HG02610 (cell line): ENCODE data around the gene MSRB1.

ENCODE experiments used
- ATAC-seq: cut with Tn5 transposase; IDR thresholded peaks from one replicate; pipeline ENCODE4 v1.9.1; 2021; ENCODE audit warnings: mild to moderate bottlenecking, moderate library complexity; ENCODE audit not compliant: unreplicated experiment

MSRB1 gene

DNA sequence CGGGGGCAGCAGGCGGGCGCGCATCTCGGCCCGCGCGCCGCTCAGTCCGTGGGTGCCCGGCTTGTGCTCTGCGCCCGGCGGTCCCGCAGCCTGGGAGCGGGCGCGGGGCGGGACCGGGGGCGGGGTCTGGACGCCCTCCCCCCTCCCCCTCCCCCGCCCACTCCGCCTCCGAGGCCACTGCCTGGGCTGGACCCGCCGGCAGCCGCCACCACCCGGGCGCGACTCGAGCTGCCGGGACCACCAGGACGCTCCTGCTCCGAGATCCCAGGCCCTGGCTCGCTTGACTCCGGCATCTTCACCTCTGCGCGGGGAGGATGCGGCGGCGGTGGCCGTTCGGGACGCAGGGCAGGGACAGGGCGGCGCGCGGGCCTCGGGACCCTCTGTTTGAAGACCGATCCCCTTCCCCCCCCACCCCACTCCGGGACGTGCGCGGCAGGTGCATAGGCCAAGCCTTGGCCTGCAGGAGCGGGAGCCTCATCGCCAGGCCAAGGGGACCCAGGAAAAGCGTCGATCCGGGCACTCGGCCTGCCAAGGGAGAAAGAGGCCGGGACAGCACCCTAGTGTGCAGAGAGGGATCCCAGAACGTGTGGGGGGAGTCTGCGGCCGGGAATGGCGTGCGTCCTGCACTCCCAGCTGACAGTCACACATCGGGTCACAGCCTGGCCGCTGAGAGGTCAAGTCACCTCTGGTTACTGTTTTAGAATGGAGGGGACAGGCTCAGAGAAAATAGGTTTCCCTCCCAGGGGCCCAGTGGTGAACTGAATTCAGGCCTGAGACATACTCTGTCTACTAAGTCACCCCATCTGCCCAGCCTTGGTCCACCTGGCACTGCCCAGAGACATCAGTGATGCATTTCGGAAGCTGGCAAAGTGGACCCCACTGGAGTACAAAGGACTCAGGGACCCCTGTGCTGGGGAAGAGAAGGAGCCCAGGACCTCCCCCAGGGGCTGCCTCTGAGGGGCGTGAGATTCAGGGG, 24.4 kb downstream of the MSRB1 start, which contains the start of gene HS3ST6:
Gene HS3ST6, minus strand, starts transcription at position 65 of the 976 bp plus-strand sequence. CDS start 92 bp downstream, outside the sequence.
- ATAC-seq = no peak

DNA sequence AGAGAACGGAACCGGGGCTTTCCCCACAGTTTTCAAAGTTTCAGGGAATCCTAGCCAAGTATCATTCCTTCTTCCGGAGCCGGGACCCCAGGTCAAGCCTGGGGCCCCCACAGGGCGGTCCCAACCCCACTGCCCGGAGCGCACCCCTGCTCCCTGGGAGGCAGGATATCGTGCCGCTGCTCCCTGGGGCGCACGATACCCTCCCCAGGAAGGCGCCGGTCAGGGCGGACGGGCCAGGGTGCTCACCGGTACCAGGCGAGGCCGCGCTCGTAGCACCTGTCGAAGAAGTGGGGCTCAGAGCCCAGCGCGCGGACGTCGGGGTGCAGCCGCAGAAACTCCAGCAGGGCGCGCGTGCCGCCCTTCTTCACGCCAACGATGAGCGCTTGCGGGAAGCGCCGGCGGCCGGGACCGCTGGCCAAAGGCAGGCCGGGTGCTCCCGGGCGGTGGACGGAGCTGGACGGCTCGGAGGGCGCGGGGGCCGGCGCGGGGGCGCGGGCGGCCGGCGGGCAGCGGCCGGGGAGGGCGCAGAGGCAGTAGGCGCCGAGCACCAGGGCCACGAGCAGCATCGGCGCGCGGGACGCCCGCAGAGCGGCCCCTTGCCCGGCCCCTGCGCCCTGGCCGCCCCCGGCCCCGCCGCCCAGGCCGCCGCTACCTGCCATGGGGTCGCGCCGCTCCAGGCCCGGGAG, 25.2 kb downstream of the MSRB1 start:
- ATAC-seq = no peak

DNA sequence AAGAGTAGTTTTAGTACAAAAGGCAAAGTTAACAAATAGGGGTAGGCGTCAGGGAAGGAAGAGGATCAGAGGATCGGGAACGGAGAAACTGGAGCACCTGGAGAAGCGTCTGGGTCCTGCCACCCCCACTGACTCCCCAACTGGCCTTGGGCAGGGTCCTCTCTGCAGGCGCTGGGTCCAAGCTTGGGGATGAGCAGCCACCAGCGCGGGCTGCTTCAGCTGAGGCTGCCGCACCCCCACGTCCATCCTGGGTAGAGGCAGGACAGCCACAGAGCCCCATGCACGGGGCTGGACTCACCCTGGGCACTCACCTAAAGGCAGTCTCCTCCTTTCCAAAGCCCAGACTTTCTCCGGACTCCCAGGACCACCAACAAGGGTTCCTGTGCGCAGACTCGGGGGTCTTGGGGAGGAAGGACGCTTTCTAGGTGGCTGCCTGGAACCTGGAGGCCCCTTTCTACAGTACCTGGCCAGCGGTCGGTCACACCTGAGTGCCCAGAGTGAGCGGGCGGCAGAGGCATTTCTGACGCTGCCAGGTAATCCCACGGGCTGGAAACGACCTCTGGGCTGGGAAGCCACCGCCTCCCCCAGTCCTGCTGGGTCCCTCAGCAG, 25.8 kb downstream of the MSRB1 start:
- ATAC-seq = no peak

DNA sequence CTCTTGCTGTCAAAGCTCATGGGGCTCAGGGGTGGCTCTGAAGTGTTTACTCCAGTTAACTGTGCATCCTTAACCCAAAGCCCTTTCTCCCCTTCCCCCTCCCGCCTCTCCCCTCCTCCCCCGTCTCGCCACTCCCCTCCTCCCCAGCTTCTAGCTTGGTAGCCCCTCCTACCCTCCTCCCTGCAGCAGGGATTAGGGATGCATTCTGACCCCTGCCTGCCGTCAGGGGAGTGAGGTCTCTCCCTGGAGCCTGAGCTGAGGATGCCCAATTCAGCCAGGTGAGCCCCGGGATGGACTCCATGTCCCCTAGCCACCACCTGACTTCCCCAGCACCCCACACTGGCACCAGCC, 26.4 kb downstream of the MSRB1 start:
- no peak for ATAC-seq

DNA sequence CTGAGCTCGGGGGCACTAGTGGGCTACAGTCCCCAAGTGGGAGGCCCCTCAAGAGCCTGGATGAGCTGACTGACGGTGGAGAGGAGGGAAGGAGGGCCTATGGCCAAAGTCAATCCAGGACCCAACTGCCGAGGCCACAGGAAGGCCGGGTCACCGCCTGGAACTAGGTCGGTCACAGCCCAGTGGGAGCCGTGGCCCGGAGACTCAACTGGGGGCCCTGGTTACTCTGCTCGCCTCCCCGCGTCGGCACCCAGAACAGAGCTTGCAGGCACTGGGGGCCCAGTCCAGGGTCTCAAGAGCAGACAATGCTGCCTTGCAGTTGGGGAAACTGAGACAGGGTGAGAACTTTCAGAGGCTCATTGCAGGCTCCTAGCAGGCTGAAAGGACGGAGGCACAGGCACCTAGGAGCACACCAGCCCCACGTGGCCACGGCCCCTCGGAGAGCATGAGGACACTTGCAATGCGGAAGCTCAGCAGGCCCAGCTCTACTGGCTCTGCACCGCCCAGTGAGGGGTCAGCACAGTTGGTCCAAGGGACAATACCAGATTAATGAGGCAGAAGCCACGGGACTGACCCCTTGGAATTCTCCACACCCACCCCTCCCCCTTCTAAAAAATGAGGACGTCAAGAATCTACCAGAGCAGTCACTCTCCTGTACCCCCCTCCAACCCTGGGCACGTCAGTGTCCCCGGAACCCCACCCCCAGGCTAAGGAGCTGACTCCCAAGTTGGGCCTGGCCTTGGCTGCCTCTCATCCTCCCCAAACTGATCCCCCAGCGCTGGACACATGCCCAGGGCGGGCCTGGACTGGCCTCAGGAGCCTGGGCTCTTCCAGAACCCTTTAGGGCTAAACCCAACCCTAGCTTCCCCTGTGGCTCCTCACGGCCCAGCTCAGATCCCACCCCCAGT, 27.0 kb downstream of the MSRB1 start:
- ATAC-seq = no peak

DNA sequence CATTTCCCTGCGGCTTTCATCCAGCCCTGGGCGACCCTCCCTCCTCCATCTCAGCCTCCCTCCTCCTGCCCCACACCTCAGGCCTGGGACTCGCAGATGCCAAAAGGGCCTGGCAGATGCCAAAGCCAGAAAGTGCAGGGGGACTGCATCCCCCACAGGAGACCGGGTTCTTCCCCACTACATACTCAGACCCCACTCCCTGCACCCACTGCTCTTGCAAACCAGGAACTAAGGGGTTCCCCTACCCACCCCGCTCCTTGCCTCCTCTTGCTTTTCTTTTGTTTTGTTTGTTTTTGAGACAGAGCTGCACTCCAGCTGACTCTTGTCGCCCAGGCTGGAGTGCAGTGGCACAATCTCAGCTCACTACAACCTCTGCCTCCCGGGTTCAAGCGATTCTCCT, 28.0 kb downstream of the MSRB1 start:
- ATAC-seq = no peak

DNA sequence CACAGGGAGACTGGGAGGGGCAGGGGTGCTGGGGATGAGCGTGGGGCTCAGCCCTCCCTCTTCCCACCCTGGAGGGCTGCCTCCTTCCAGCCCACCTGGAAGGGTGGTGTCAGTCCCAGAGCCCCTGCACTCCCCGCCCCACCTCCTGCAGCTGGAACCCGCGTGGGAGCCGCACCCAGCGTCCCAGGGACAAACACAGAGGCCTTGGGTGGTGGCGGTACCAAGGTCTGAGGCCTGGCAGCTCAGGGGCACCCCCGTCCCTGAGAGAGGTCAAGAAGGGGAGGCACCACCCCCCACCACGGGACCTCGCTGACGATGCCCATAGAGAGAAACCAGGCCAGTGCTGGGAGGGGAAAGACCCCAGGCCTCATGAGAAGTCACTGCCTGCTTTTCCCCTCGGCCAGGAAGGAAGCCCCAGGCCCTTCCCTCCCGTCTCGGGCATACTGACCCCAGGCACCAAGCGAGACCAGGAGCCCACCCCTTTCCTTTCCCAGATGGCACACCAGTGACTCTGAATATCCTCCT, 28.9 kb downstream of the MSRB1 start:
- ATAC-seq = no peak

DNA sequence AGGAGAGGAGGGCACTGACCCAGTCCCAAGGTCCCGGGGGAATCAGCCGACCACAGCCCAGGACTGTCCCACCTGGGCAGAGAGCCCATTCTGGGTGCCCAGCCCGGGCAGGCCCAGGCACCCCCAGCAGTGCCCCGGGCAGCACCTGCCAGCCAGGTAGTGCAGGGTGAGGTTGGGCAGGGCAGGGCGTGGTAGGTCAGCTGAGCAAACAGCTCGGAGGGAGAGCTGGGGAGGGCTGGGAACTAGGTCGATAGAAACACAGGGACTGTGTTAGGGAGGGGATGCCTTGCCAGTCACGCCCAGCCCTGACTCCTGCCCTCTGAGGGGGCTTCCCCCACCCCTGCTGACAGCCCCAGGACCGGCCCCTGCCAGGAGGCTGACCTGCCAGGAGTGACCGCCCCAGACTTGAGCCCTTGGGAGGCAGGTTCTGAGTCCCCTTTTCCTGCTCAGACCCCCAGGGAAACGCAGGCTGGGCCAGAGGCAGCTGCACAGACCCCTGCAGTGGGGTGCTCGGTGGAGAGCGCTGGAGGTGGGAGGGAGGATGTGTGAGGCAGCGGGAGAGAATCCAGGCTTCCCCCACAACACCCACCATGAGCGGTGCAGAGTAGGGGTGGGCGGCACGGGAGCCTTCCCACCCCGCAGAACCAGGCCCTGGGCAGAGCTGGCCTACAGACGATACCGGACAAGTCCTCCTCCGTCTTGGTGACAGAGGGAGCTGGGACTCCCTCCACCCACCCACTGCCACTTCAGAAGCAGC, 29.5 kb downstream of the MSRB1 start:
- ATAC-seq = no peak

DNA sequence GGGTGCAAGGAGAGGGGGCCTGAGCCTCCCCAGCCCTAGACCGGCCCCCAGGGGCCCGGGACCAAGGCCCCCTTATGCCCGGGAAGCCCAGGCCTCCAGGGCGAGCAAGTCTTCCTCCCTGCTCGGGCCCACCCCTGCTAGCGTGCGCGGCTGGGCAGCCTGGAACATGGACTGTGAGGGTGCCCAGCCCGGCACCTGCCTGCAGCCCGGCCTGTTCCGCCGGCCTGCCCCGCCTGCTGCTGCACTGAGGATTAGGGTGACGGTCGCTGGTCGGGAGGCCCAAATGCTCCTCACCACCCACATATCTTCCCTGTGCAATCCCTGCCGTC, 30.8 kb downstream of the MSRB1 start:
- no peak for ATAC-seq

DNA sequence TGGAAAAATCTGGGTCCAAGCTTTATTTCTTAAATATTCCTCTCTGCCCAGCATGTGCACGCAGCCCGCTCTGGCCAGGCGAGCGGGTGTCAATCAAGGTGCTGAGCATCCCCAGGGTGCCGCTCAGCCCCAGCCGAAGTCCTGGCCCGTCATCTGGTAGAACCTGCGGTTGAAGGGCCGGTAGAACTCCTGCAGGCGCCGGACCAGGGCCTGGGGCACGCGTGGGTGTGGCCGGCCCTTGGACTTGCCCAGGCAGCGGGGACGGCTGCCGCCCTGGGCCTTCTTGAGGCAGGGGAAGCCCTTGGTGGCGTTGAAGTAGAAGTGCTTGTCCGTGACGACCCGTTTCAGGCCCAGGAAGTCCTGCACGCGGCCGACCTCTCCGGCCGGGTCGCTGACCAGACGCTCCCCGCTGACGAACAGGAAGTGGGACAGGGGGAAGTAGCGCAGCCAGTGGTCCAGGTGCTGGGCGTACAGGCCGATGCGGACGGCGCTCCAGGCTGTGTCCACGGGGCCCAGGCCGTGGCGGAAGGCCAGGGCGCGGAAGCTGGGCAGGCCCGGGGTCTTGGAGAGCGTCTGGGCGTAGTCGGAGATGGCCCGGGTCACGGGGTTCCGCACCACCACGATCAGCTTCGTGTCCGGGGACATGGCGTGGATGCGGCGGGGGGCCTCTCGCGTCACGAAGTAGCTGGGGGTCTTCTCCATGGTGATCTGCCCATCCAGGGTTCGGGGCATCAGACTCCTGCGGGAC, 31.4 kb downstream of the MSRB1 start:
- ATAC-seq = no peak

DNA sequence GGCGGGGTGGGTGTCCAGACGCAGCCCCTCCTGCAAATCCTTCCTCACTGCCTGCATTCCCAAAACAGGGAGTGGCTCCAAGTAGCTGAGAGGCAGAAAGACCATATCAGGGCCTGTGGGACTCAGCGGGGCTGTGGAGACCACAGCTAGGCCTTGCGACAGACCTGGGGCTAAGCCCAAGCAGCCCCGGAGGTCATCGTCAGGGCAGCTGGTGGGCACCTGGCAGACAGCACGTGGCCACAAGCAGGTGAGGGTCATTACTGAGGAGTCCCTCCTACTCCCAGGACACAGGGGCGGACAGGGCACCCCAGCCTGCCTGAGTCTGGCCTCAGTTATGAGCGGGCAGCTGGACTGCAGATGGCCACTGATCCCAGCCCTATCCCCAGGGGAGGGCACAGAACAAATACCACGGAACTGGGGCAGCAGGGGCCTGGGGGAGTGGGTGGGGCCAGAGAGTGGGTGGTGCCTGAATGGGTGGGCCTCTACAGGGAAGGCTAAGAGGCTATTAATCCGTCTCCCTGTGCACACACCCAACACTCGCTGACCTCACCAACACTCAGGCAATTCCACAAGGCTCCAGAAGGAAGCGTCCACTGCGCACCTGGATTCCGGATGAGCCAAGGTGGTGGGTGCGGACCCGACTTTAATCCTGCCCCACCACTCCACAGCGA, 33.3 kb downstream of the MSRB1 start:
- ATAC-seq = no peak

DNA sequence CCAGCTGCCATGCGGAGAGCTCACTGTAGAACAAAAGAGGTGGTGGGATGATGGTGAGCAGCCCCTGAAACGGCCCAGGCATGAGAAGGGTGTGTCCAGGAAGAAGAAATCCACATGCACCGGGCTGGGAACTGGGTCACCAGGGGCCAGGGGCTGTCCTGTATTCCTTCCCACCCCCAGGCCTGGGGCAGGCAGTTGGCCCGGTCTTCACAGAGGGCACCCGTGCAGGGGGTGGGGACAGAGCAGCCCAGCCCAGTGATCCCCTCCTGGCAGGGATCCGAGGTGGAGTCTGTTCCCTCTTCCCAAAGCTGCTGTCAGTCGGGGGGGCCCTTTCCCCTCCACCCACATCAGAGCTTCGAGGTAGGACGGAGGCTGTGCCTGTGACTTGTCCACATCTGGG, 34.0 kb downstream of the MSRB1 start:
- ATAC-seq = no peak

DNA sequence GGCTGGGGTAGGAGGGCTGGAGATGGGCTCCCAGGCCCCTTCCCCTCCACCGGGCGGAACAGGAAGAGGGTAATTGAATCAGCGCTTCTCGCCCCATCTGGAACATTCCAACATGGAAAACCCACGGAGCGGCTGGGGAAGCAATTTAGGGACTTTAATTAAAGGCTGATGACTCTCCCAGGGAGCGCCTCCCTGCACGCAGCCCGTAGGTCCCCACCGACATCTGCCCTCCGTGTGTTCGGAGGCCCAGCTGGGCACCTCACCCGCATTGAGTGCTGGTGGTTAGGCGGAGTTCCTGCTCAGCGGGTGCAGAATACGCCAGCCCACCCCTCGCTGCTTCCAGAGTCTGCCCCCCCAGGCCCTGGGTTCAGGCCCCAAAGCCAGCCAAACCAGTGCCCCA, 34.8 kb downstream of the MSRB1 start:
- ATAC-seq = no peak

DNA sequence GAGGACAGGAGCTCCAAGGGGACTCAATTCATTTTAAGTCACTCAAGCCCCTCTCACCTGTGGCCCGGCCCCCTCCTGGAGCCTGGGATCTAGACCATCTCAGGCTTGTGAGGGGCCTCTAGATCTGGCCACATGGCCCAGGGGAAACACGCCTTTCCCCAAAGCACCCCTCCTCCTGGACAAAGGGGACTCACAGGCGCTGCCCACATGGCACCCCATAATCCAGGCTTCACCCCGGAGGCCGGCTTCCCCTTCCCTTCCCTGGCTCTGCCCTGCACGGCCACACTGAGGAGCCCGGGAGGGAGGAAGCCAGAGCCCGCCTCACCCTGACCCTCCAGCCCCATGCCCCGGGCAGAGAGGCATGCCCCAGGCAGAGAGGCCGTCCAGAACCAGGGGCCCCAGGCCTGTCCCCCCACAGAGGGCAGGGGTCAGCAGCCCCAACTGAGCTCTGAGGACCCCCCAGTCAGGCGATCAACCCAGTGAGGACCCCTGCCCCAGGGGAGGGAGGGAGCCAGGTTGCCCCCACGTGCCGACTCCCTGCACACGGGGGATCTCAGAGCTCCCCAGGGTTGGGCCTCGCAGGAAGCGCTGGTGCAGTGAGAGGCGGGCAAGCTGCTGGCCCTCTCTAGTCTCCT, 35.7 kb downstream of the MSRB1 start:
- no peak for ATAC-seq

DNA sequence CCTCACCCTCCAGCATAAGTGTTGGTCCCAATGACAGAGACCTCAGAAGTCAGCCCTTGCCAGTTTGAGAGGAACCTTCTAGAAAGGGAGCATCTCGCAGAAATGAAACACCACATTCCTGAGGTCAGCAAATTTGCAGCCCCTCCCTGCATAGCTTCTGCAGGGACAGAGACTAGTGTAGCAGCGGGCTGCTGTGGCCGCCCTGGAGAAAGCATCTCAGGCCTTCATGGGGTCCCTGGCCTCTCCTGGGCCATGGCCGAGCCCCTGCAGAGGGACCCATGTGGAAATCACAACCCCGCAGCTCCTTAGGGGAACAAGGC, 36.2 kb downstream of the MSRB1 start:
- no peak for ATAC-seq

DNA sequence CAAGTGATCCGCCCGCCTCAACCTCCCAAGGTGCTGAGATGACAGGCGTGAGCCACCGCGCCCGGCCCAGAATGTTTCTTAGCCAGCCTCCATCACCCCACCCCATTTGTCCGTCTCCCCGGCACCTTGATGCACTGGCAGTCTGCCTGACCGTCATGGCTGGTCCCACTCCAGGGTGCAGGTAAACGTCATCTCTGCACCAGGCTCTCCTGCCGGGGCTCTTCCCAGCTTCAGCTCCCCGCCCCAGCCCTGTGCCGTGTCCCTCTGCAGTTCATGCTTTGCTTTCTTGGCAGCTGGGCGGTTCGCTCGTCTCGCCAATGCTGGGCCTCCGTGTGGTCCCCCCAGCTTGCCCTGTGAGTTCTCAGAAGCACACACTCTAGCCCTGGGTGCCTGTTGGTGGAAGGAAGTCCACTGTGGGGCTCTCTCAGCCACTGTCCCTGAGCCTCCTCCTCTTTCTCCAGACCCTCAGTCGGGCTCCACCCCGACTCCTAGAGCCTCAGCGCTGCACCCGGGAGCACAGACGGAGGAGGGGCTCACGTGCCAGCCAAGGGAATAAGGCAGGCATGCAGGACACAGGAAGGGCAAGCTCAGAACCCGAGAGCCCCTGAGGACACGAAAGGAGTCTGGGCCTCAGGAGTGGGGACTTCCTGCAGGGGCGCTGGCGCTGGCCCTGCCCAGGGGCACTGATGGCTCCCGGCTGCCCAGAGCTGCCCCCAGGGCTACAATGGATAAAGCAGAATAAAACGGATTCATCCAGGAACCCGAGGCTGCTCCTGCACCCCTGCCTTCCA, 36.7 kb downstream of the MSRB1 start:
- ATAC-seq = no peak
